CD14-positive monocyte (primary cell): ENCODE measurements around the gene SLC35A2. TPM values are rescaled to one million over a fixed set of nuclear protein-coding genes. Genes with fewer than 3 reads are reported as not detected.

Experiments
- DNase-seq, 3 donors: peaks; one replicate each; pipeline ENCODE4 v3.0.0-alpha.2; 2011 to 2022
- H2AFZ ChIP-seq: 2 replicates; pipeline ENCODE4 v1.6.0; 2012; ENCODE audit warnings: mild to moderate bottlenecking, low read depth, low read length, inconsistent platforms; ENCODE audit not compliant: insufficient read depth, poor library complexity, severe bottlenecking
- H3K27ac ChIP-seq, 2 donors: 1 replicate in 1 of 2; 2 replicates in 1 of 2; pipeline ENCODE4 v1.5.1; 2012 to 2013; ENCODE audit warnings: low read length in 2 of 2, control low read depth in 1 of 2, inconsistent platforms in 1 of 2, low read depth in 1 of 2, mild to moderate bottlenecking in 1 of 2
- H3K27me3 ChIP-seq, 2 donors: one replicate each; pipeline versions ENCODE4 v1.6.0 to v1.6.1; 2011 to 2013; ENCODE audit warnings: low read length in 2 of 2; ENCODE audit not compliant: control insufficient read depth in 2 of 2, insufficient read depth in 2 of 2
- H3K36me3 ChIP-seq, 2 donors: replicated peaks in 1 of 2; 1 replicate in 1 of 2; 2 replicates in 1 of 2; pipeline versions ENCODE4 v1.5.1 to v1.6.1; 2012 to 2013; ENCODE audit warnings: low read length in 2 of 2, control low read depth in 1 of 2, inconsistent platforms in 1 of 2, mild to moderate bottlenecking in 1 of 2; ENCODE audit not compliant: insufficient read depth in 2 of 2, control insufficient read depth in 1 of 2
- H3K4me1 ChIP-seq, 2 donors: 1 replicate in 1 of 2; 2 replicates in 1 of 2; pipeline versions ENCODE4 v1.5.1 to v1.6.1; 2012 to 2013; ENCODE audit warnings: low read length in 2 of 2, control low read depth in 1 of 2, inconsistent platforms in 1 of 2, mild to moderate bottlenecking in 1 of 2, moderate library complexity in 1 of 2; ENCODE audit not compliant: insufficient read depth in 2 of 2, control insufficient read depth in 1 of 2
- H3K4me2 ChIP-seq: replicated peaks from 2 replicates; pipeline ENCODE3; 2012; ENCODE audit warnings: low read length, moderate library complexity, mild to moderate bottlenecking; ENCODE audit not compliant: poor library complexity, severe bottlenecking; ENCODE audit errors: extremely low read depth
- H3K4me3 ChIP-seq, 3 experiments: fragments of 200-600 bp in 1 of 3; sonication (generic) in 1 of 3; replicated peaks in 1 of 3; 1 replicate in 2 of 3; 2 replicates in 1 of 3; pipeline ENCODE4 v1.5.1; 2011 to 2013; ENCODE audit warnings: low read length in 3 of 3, mild to moderate bottlenecking in 3 of 3, control low read depth in 2 of 3, low read depth in 2 of 3, inconsistent platforms in 1 of 3, moderate library complexity in 1 of 3
- H3K79me2 ChIP-seq: 2 replicates; pipeline ENCODE4 v1.6.0; 2012; ENCODE audit warnings: mild to moderate bottlenecking, control low read depth, inconsistent platforms, low read length, moderate library complexity; ENCODE audit not compliant: insufficient read depth
- H3K9ac ChIP-seq: 2 replicates; pipeline ENCODE4 v1.6.0; 2017; ENCODE audit warnings: low read length, mild to moderate bottlenecking; ENCODE audit not compliant: insufficient read depth, poor library complexity, severe bottlenecking
- H3K9me3 ChIP-seq, 2 donors: replicated peaks in 1 of 2; 1 replicate in 1 of 2; 2 replicates in 1 of 2; pipeline versions ENCODE4 v1.5.1 to v1.6.1; 2012 to 2013; ENCODE audit warnings: low read length in 2 of 2, control low read depth in 1 of 2; ENCODE audit not compliant: control insufficient read depth in 1 of 2, insufficient read depth in 1 of 2
- H4K20me1 ChIP-seq: 2 replicates; pipeline ENCODE4 v1.6.0; 2012; ENCODE audit warnings: mild to moderate bottlenecking, low read length, control low read depth, moderate library complexity; ENCODE audit not compliant: insufficient read depth
- H3K27ac Mint-ChIP-seq, 7 donors: one replicate each; pipeline ENCODE4 v1.8.0; 2020; ENCODE audit warnings: mild to moderate bottlenecking in 7 of 7, mixed read lengths in 7 of 7, moderate library complexity in 6 of 7, inconsistent platforms in 2 of 7
- H3K27me3 Mint-ChIP-seq, 3 donors: one replicate each; pipeline ENCODE4 v1.8.0; 2021 to 2022; ENCODE audit warnings: low read depth in 3 of 3, mild to moderate bottlenecking in 3 of 3, mixed read lengths in 3 of 3, moderate library complexity in 3 of 3, inconsistent platforms in 1 of 3
- H3K36me3 Mint-ChIP-seq, 2 donors: one replicate each; pipeline ENCODE4 v1.8.0; 2020; ENCODE audit warnings: mixed read lengths in 2 of 2, inconsistent platforms in 1 of 2, mild to moderate bottlenecking in 1 of 2
- H3K4me1 Mint-ChIP-seq: one replicate; pipeline ENCODE4 v1.8.0; 2020; ENCODE audit warnings: mild to moderate bottlenecking, mixed read lengths
- H3K4me3 Mint-ChIP-seq, 2 donors: one replicate each; pipeline ENCODE4 v1.8.0; 2020; ENCODE audit warnings: mild to moderate bottlenecking in 2 of 2, mixed read lengths in 2 of 2, moderate library complexity in 1 of 2
- H3K9me3 Mint-ChIP-seq, 7 donors: one replicate each; pipeline ENCODE4 v1.8.0; 2020 to 2022; ENCODE audit warnings: mixed read lengths in 7 of 7, mild to moderate bottlenecking in 6 of 7, moderate library complexity in 6 of 7, inconsistent platforms in 2 of 7
- CTCF ChIP-seq: fragments of 200-600 bp; IDR thresholded peaks from one replicate; pipeline ENCODE4 v1.8.0; 2022; ENCODE audit warnings: antibody characterized with exemption, mild to moderate bottlenecking
- WGBS: methylation state at CpG from one replicate; pipeline ENCODE4 v1.1.5; 2013; ENCODE audit warnings: missing lambda C conversion rate; ENCODE audit not compliant: insufficient coverage; 5-methylcytosine and 5-hydroxymethylcytosine counted together
- intact Hi-C, 2 donors: fragments of 100-400 bp; cut with micrococcal nuclease; formaldehyde crosslinking; loops; one replicate each; pipeline versions ENCODE4 v1.15.0 to v1.15.1; 2023
- polyA plus RNA-seq, 3 donors: library from polyadenylated mRNA; depleted of rRNA in 1 of 3; unstranded in 2 of 3; stranded (reverse) in 1 of 3; fragments of 300-500 nt in 2 of 3; fragments of >200 nt in 1 of 3; fragmentation: Illumina TruSeq in 2 of 3; gene quantifications; 1 replicate in 2 of 3; 2 replicates in 1 of 3; pipeline ENCODE4 v1.2.3, GENCODE V29; 2012 to 2021

Gene SLC35A2
- polyA plus RNA-seq, 3 donors: 14.3 to 21.6 (median 18.4) TPM

GRCh38 chrX:48918643-48919340 is 7.3 kb upstream of the SLC35A2 start, which contains the start of gene PIM2:
Gene PIM2, minus strand, starts transcription at chrX:48919024. Its CDS starts 190 bp downstream, at chrX:48918834.
- Histone ChIP-seq H3K4me1 (peaks cover 24 to 27% of the 10 kb centered on the region in 2 donors), H3K4me2 (peak within 1 kb of the TSS; percentile 86), H3K27ac (peak within 1 kb of the TSS; percentile 61 to 75), H3K36me3 (peaks cover 15 to 35% of the 10 kb centered on the region in 2 donors), H4K20me1 (no peaks in the 10 kb centered on the region), H3K9me3 (no peaks in the 10 kb centered on the region), H3K27me3 (no peaks in the 10 kb centered on the region), H2AFZ (peak within 1 kb of the TSS; percentile 49), H3K79me2 (peaks cover 10% of the 10 kb centered on the region), H3K9ac (peak within 1 kb of the TSS; percentile 63), H3K4me3 (peak within 1 kb of the TSS; percentile 48 to 78 (median 68))
- peak; percentile 89 to 95 (median 91) for DNase-seq
- Mint-ChIP-seq H3K4me1 (peaks cover 26% of the 10 kb centered on the region), H3K27ac (peak within 1 kb of the TSS; percentile 89 to 94 (median 90)), H3K27me3 (peaks cover 0 to 15% (median 0%) of the 10 kb centered on the region in 3 donors), H3K4me3 (peak within 1 kb of the TSS; percentile 87 to 89), H3K9me3 (peaks cover 0 to 9% (median 2%) of the 10 kb centered on the region in 7 donors), H3K36me3 (peaks cover 28 to 35% of the 10 kb centered on the region in 2 donors)
- WGBS: 0% methylated on average over 25 of the region's 55 CpGs
- no peak for TF ChIP-seq CTCF
- intact Hi-C loops: loop anchor here (5.0 to 10.0 kb wide), 3 partner anchors 39 to 234 kb away; partner anchors contain the start of genes OTUD5 (in 1 of the 2), TFE3 (in 1 of the 2) and WAS (in 1 of the 2)

- Histone ChIP-seq H3K36me3 (peaks cover 11 to 32% of the 10 kb centered on the region in 2 donors), H3K27ac (peak overlapping the region; percentile 61 to 75), H4K20me1 (no peaks in the 10 kb centered on the region), H2AFZ (no peak overlapping the region), H3K4me2 (peak overlapping the region; percentile 86), H3K27me3 (no peaks in the 10 kb centered on the region), H3K79me2 (peaks cover 10% of the 10 kb centered on the region), H3K4me1 (peaks cover 24 to 27% of the 10 kb centered on the region in 2 donors), H3K4me3 (peak overlapping the region; percentile 48 to 78 (median 68)), H3K9ac (peak overlapping the region; percentile 63), H3K9me3 (no peaks in the 10 kb centered on the region)
- peaks cover 0 to 9% (median 2%) of the 10 kb centered on the region in 7 donors for H3K9me3 Mint-ChIP-seq
- DNase-seq: no peak
- no peak for TF ChIP-seq CTCF
- H3K27me3 Mint-ChIP-seq: peaks cover 0 to 15% (median 0%) of the 10 kb centered on the region in 3 donors
- WGBS: 0% methylated on average over 7 of the region's 23 CpGs
- peak overlapping the region; percentile 81 to 94 (median 89) for H3K27ac Mint-ChIP-seq
- intact Hi-C loops: loop anchor here (5.0 to 10.0 kb wide), 3 partner anchors 39 to 233 kb away; partner anchors contain the start of genes OTUD5 (in 1 of the 2), TFE3 (in 1 of the 2) and WAS (in 1 of the 2)
- H3K36me3 Mint-ChIP-seq: peaks cover 28 to 32% of the 10 kb centered on the region in 2 donors
- peaks cover 27% of the 10 kb centered on the region for H3K4me1 Mint-ChIP-seq
- peak overlapping the region; percentile 87 to 89 for H3K4me3 Mint-ChIP-seq
Measured at GRCh38 chrX:48918301-48918642, 6.8 kb upstream of the SLC35A2 start.
